WTC11 (cell line): ENCODE data around the gene CHAMP1. TPM values are rescaled to one million over a fixed set of nuclear protein-coding genes. Genes with fewer than 3 reads are reported as not detected.

Experiments used
- ATAC-seq: fragments of 200-7000 bp; cut with Tn5 transposase; 2 replicates; pipeline ENCODE4 v1.10.0; 2021; ENCODE audit warnings: mild to moderate bottlenecking, moderate library complexity
- CTCF ChIA-PET: fragments of 300-600 bp; sonication (Branson Sonifier 250); formaldehyde crosslinking; loops from one replicate; lab custom pipeline; 2021; ENCODE audit warnings: antibody characterized with exemption; lab: Charles Lee
- POLR2A ChIA-PET: fragments of 350-600 bp; sonication (Branson Sonifier 250); formaldehyde crosslinking; loops from one replicate; lab custom pipeline; 2021; ENCODE audit warnings: antibody characterized with exemption; lab: Charles Lee
- DNase-seq: peaks from one replicate; pipeline ENCODE4 v3.0.0; 2021; ENCODE audit warnings: low spot score
- H3K27ac Mint-ChIP-seq: 2 replicates; pipeline ENCODE4 v1.8.0; 2021; ENCODE audit warnings: mixed read lengths
- H3K27me3 Mint-ChIP-seq: 2 replicates; pipeline ENCODE4 v1.8.0; 2021; ENCODE audit warnings: low read depth, mild to moderate bottlenecking, moderate library complexity, mixed read lengths
- H3K36me3 Mint-ChIP-seq: 2 replicates; pipeline ENCODE4 v1.8.0; 2021; ENCODE audit warnings: mixed read lengths
- H3K4me1 Mint-ChIP-seq: 2 replicates; pipeline ENCODE4 v1.8.0; 2022; ENCODE audit warnings: mixed read lengths
- H3K4me3 Mint-ChIP-seq: 2 replicates; pipeline ENCODE4 v1.8.0; 2021; ENCODE audit warnings: mild to moderate bottlenecking, moderate library complexity, mixed read lengths
- H3K9me3 Mint-ChIP-seq: 2 replicates; pipeline ENCODE4 v1.8.0; 2021; ENCODE audit warnings: mixed read lengths
- ATF1 ChIP-seq: sonication (generic); formaldehyde crosslinking; IDR thresholded peaks from 2 replicates; pipeline ENCODE4 v1.8.1; 2023; ENCODE audit warnings: mild to moderate bottlenecking, moderate library complexity, missing genetic modification reagents
- CREM ChIP-seq: sonication (generic); formaldehyde crosslinking; IDR thresholded peaks from 2 replicates; pipeline ENCODE4 v1.8.1; 2022; ENCODE audit warnings: mild to moderate bottlenecking, missing genetic modification reagents, moderate library complexity
- NFATC4 ChIP-seq: fragments of 250-450 bp; sonication (Bioruptor Pico); IDR thresholded peaks from 2 replicates; pipeline ENCODE4 v1.9.0; 2021; ENCODE audit warnings: mild to moderate bottlenecking
- NFE2L1 ChIP-seq: sonication (generic); formaldehyde crosslinking; IDR thresholded peaks from 2 replicates; pipeline ENCODE4 v1.8.1; 2023; ENCODE audit warnings: missing genetic modification reagents
- SOX15 ChIP-seq: fragments of 250-450 bp; sonication (Bioruptor Pico); IDR thresholded peaks from 2 replicates; pipeline ENCODE4 v1.9.0; 2021; ENCODE audit warnings: mild to moderate bottlenecking
- SP1 ChIP-seq: sonication (generic); formaldehyde crosslinking; conservative IDR thresholded peaks from 2 replicates; pipeline ENCODE4 v1.8.1; 2022; ENCODE audit warnings: missing genetic modification reagents
- ZNF121 ChIP-seq: sonication (generic); formaldehyde crosslinking; IDR thresholded peaks from 2 replicates; pipeline ENCODE4 v1.8.0; 2023; ENCODE audit warnings: missing genetic modification reagents
- ZNF138 ChIP-seq: sonication (generic); formaldehyde crosslinking; conservative IDR thresholded peaks from 2 replicates; pipeline ENCODE4 v1.8.1; 2022; ENCODE audit warnings: mild to moderate bottlenecking, moderate library complexity, missing genetic modification reagents
- total RNA-seq: library from RNA; stranded (reverse); gene quantifications from 3 replicates; pipeline ENCODE4 v1.2.3, GENCODE V29; 2021
- TF ChIP-seq, protein P1 (sequence below): sonication (generic); formaldehyde crosslinking; IDR thresholded peaks from 2 replicates; pipeline ENCODE4 v1.8.0; 2023; ENCODE audit warnings: mild to moderate bottlenecking, missing genetic modification reagents
- TF ChIP-seq, protein P2 (sequence below): sonication (generic); formaldehyde crosslinking; IDR thresholded peaks from 2 replicates; pipeline ENCODE4 v1.8.1; 2022; ENCODE audit warnings: missing genetic modification reagents, borderline replicate concordance
- TF ChIP-seq, protein P3 (sequence below): sonication (generic); formaldehyde crosslinking; IDR thresholded peaks from 2 replicates; pipeline ENCODE4 v1.8.1; 2023; ENCODE audit warnings: mild to moderate bottlenecking, missing genetic modification reagents, moderate library complexity
- TF ChIP-seq, protein P4 (sequence below): sonication (generic); formaldehyde crosslinking; IDR thresholded peaks from 2 replicates; pipeline ENCODE4 v1.8.0; 2022; ENCODE audit warnings: mild to moderate bottlenecking, missing genetic modification reagents

The CHAMP1 gene
- total RNA-seq, 1 experiment from 2014 or later, result 31.7 TPM

DNA sequence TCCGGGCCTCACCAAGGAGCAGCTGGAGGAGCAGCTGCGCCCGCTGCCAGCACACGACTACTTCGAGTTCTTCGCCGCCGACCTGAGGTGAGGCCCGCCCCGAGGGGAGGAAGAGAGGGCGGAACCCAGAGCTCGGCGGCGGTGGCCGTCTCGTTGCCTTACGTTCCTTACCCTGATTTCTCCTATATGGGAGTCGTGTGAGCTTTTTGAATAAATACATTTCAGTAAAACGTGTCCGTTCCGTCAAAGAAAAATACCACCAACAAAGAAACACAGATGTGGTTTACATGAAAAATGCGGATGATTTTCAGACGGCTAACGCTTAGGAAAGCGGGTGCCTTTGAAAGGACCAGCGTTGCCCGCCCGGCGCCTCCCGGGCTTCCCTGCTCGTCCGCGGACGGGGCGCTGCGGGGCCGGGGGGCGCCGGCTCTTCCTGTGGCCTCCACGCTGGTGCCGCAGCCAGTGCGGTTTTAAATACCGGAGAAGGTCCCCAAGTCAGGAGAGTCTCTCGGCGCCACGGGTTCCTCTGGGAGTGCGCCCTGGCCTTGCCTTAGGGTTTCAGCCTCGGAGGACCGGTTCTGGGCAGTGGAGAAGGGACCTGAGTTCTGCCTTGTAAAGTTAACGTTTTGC, 32.1 kb upstream of the CHAMP1 start (continued):
- TF ChIP-seq, protein P1, sequence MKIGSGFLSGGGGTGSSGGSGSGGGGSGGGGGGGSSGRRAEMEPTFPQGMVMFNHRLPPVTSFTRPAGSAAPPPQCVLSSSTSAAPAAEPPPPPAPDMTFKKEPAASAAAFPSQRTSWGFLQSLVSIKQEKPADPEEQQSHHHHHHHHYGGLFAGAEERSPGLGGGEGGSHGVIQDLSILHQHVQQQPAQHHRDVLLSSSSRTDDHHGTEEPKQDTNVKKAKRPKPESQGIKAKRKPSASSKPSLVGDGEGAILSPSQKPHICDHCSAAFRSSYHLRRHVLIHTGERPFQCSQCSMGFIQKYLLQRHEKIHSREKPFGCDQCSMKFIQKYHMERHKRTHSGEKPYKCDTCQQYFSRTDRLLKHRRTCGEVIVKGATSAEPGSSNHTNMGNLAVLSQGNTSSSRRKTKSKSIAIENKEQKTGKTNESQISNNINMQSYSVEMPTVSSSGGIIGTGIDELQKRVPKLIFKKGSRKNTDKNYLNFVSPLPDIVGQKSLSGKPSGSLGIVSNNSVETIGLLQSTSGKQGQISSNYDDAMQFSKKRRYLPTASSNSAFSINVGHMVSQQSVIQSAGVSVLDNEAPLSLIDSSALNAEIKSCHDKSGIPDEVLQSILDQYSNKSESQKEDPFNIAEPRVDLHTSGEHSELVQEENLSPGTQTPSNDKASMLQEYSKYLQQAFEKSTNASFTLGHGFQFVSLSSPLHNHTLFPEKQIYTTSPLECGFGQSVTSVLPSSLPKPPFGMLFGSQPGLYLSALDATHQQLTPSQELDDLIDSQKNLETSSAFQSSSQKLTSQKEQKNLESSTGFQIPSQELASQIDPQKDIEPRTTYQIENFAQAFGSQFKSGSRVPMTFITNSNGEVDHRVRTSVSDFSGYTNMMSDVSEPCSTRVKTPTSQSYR (CRISPR knock-in tag), result no peak
- TF ChIP-seq, protein P2, sequence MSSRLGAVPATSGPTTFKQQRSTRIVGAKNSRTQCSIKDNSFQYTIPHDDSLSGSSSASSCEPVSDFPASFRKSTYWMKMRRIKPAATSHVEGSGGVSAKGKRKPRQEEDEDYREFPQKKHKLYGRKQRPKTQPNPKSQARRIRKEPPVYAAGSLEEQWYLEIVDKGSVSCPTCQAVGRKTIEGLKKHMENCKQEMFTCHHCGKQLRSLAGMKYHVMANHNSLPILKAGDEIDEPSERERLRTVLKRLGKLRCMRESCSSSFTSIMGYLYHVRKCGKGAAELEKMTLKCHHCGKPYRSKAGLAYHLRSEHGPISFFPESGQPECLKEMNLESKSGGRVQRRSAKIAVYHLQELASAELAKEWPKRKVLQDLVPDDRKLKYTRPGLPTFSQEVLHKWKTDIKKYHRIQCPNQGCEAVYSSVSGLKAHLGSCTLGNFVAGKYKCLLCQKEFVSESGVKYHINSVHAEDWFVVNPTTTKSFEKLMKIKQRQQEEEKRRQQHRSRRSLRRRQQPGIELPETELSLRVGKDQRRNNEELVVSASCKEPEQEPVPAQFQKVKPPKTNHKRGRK (CRISPR knock-in tag), result no peak
- TF ChIP-seq ZNF138 (CRISPR knock-in tag) (no peak; the same call in 1 of the 2 replicates), NFE2L1 (CRISPR knock-in tag) (no peak), NFATC4 (no peak), SOX15 (no peak)
- TF ChIP-seq, protein P3, sequence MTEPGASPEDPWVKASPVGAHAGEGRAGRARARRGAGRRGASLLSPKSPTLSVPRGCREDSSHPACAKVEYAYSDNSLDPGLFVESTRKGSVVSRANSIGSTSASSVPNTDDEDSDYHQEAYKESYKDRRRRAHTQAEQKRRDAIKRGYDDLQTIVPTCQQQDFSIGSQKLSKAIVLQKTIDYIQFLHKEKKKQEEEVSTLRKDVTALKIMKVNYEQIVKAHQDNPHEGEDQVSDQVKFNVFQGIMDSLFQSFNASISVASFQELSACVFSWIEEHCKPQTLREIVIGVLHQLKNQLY, result no peak
- TF ChIP-seq, all 79 proteins: peak for 0

DNA sequence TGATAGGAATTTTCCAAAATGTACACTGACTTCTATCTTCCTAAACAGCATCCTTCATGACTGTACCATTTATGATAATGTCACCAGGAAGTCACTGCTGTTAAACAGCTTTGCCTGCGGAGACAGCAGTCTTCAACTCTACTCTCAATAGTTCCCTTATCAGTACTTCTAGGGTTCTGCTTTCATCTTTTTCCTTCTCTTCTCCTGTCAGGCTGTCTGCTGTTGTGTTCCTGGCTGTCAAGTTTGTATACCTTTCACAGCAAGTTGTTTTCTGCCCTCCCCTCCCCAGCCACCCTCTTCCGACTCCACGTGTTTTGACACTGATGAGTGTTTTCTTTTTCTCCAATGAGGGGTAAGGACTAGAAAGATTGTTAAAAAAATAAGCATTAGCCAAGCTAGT, 30.7 kb upstream of the CHAMP1 start:
- TF ChIP-seq ATF1, result no peak
- no peak for DNase-seq
- Mint-ChIP-seq H3K36me3 (peaks cover 52% of the 10 kb centered on the region), H3K4me1 (peaks cover 27% of the 10 kb centered on the region), H3K9me3 (no peaks in the 10 kb centered on the region), H3K4me3 (peak overlapping the region; percentile 45), H3K27ac (peak overlapping the region; percentile 90; the same call in 1 of the 2 replicates), H3K27me3 (no peaks in the 10 kb centered on the region)
- POLR2A ChIA-PET, result no interaction called here
- CTCF ChIA-PET, result no interaction called here
- ATAC-seq, result no peak

DNA sequence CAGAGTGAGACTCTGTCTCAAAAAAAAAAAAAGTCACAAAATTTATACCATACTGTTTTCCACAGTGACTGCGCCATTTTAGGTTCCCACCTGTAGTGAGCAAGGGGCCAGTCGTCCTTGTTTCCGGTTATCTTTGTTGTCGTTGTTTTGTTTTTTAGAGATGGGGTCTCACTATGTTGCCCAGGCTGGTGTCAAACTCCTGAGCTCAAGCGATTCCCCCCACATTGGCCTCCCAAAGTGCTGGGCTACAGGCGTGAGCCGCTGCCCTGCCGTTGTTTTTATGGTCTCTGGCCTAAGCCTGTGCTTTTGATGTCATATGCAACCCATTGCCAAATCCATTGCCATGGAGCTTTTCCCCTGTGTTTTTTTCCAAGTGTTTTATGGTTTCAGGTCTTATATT, 29.6 kb upstream of the CHAMP1 start:
- POLR2A ChIA-PET, result no interaction called here
- ATAC-seq, result no peak
- H3K27ac Mint-ChIP-seq, result no peak overlapping the region
- H3K36me3 Mint-ChIP-seq, result peaks cover 61% of the 10 kb centered on the region
- H3K4me3 Mint-ChIP-seq, result no peak overlapping the region
- no peaks in the 10 kb centered on the region for H3K9me3 Mint-ChIP-seq
- CTCF ChIA-PET, result no interaction called here
- no peaks in the 10 kb centered on the region for H3K27me3 Mint-ChIP-seq
- no peak for DNase-seq
- TF ChIP-seq ZNF121 (CRISPR knock-in tag) (peak; percentile 82; the same call in 1 of the 2 replicates), SP1 (CRISPR knock-in tag) (no peak)
- H3K4me1 Mint-ChIP-seq, result peaks cover 23% of the 10 kb centered on the region

DNA sequence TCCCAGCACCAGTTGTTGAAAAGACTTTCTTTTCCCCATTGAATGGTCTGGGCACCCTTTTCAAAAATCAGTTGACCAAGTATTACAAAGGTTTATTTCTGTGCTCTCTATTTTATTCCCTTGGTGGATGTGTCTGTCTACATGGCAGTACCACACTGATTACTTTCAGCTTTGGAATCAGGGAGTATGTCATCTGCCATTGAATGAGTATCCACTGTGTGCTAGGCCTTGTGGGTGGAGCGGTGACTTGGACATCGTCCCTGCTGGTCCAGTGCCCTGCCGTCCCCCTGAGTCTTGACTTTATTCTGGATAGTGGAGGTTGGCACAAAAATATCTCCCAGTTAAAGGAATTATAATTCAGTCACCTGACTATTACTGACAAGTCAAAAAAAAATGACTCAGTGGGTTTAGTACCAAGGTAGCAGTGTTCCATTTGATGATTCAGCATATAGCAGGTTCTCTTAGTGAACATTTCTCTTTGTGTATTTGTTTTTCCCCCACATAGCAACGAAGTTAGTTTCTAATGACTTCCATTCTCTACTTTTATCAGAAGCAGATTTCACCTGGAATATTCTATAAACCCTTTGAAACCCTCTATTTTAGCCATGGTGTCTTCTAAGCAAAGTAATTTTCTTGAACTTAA, 29.0 kb upstream of the CHAMP1 start:
- ChIA-PET CTCF (no interaction called here), POLR2A (no interaction called here)
- H3K27me3 Mint-ChIP-seq, result no peaks in the 10 kb centered on the region
- H3K9me3 Mint-ChIP-seq, result no peaks in the 10 kb centered on the region
- DNase-seq (no peak), ATAC-seq (no peak)
- peaks cover 17% of the 10 kb centered on the region for H3K4me1 Mint-ChIP-seq
- H3K4me3 Mint-ChIP-seq, result no peak overlapping the region
- no peak overlapping the region; the same call in 1 of the 2 replicates for H3K27ac Mint-ChIP-seq
- no peak for TF ChIP-seq CREM (CRISPR knock-in tag)
- TF ChIP-seq, protein P4, sequence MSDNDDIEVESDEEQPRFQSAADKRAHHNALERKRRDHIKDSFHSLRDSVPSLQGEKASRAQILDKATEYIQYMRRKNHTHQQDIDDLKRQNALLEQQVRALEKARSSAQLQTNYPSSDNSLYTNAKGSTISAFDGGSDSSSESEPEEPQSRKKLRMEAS (CRISPR knock-in tag), result no peak
- peaks cover 62% of the 10 kb centered on the region for H3K36me3 Mint-ChIP-seq
